Measurements from ENCODE around the gene SNX15.
"Not testable (repeated sequence)": the region's sequence is repeated elsewhere in the genome, so short reads cannot be mapped to it uniquely, and the experiment has no call there.

Gene SNX15, protein sequence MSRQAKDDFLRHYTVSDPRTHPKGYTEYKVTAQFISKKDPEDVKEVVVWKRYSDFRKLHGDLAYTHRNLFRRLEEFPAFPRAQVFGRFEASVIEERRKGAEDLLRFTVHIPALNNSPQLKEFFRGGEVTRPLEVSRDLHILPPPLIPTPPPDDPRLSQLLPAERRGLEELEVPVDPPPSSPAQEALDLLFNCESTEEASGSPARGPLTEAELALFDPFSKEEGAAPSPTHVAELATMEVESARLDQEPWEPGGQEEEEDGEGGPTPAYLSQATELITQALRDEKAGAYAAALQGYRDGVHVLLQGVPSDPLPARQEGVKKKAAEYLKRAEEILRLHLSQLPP

DNA sequence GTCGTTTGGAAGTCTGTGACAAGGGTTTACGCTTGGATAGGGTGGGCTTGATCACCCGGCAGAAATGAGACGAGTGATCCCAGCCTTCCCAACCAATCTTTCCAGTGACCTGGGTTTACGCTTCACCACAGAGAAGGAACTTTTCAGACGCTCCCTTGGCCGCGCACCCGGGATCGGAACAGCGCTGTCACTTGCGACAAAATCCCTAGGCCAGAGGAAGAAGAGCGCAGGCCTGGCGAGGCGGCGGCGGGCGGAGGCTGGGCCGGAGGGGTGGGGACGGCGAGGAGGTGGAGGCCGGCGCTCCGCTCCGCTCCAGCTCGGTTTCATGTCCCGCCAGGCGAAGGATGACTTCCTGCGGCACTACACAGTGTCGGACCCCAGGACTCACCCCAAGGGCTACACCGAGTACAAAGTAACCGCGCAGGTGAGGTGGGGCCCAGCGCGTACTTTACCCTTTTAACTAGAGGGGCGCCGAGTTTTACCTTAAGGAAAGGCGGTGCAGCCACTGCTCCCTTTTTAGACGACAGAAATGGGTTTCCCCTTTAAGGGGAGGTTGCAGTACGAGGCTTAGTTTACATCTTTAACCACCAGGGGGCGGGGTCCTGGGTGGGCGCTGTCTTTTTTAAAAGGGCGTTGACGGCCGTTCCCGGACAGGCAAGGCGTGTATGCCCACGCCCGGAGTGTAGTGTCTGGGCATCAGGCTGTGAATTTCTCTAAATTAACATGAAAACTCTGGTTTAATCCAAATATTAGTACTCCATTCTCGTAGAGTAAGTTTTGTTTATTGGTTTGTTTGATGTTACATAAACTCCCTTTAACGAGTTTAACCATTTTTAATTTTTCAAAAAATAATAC, at the start of gene SNX15:
Gene SNX15, plus strand, starts transcription at position 227 of the 855 bp plus-strand sequence. Its CDS starts 99 bp downstream, at position 326.
- peak; percentile 94 for DNase-seq

DNA sequence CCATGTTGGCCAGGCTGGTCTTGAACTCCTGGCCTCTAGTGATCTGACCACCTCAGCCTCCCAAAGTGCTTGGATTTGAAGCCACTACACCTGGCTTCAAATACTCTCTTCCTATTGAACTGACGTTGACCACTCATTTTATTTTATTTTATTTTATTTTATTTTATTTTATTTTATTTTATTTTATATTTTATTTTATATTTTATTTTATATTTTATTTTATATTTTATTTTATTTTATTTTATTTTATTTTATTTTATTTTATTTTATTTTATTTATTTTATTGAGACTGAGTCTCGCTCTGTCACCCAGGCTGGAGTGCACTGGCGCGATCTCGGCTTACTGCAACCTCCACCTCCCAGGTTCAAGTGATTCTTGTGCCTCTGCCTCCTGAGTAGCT, 43.9 kb upstream of the SNX15 start:
- not testable (repeated sequence) for DNase-seq

DNA sequence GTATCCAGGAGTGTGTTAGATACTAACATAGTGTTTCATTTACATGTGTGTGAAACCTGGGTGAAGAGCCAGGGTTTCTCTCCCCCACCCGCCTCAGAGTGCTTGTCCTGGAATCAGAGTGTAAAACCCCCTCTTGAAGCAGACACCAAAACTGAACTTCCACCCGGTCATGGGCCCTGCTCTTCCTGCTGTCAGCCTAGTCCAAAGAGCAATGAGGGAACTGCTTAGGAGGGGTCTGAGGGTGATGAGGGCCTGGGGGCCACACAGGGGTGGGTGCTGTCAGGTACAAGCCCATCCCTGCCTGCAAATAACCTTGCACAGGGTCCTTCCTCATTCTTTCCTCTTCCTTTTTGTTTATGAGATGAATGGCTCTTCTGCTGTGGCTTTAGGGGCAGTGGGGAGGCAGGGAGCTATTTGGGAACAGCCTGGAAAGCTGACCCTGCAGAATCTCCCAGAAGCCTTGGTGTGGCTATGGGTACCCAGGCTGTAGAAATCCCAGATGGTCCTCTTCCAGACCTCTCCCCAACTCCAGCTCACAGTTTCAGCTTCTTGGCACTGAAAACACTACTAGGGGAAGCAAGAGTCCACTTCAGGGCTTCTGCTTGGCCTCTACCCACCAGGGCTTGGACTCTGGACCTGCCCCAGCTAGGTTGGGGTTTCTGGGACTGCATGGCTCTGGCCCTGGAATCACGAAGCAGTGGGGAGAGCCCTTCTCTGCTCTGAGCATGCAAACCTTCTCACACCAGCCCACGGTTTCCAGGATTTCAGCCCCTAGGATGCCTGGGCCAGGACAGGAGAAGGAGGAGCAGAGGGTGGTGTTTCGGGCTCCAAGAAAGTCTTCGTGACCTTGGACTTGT, 39.0 kb upstream of the SNX15 start:
- DNase-seq = no peak

DNA sequence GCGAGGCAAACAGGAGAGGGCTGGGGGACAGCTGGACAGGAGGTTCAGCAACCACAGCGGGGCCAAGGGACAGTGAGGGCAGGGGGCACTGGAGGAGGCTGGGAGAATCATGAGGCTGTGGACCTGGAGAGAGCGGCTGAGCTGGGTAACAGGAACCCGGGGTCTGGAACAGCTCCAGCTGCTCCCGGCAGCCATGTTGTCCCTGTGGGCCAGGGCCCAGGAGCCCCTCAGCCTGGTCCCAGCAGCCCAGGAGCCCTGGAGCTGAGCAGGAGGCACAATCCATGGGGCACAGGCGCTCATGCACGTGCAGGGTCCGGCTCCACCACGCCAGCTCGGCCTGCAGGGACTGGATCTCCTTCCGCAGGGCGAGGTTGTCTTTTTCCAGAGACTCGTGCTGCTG, 37.8 kb upstream of the SNX15 start:
- DNase-seq = no peak

DNA sequence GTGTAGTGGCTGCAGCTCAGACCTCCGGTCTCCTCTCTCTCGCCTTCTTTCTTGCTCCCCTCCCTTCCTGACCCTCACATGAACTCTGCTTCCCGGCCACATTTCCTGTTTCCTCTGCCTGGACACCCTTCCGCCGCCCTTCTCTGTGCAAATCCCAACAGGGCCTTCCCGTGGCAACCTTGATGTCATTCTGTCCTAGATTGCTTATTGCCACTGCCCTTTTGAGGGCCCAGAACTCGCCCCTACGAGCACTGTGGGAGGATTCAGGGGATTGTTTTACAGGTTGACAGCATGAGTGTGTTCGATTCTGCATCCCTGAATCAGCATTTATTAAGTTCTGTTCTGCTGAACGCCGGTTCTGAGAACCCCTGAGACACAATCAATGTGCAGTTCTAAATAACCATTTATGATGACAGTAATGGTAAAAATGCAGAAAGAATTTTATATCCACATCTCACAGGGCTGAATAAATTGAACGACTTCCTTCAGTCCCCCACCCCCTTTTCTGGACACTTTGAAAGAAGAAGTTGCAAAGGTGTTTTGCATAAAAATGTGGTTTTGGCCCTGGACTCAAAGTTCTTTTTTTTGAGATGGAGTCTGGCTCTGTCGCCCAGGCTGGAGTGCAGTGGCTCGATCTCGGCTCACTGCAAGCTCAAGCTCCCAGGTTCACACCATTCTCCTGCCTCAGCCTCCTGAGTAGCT, 36.9 kb upstream of the SNX15 start:
- DNase-seq = no peak

DNA sequence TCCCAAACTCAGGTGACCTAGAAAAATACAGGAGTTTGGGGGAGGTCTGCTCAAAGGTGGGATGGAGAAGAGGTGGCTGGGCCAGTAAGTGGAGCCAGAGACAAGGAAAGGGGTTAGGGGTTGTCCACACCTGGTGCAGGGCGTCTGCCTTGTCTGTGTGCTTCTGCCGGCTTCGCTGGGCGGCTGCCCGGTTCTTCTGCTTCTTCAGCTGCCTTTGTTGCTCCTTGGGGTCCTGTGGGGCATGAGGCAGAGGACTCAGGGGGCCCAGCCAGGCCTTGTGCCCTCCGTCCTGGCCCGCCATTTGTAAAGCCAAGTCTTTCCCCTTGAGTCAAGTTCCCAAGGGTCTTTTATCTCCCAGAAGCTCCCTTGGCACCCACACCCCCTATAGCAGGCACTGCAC, 32.9 kb upstream of the SNX15 start:
- DNase-seq = no peak

DNA sequence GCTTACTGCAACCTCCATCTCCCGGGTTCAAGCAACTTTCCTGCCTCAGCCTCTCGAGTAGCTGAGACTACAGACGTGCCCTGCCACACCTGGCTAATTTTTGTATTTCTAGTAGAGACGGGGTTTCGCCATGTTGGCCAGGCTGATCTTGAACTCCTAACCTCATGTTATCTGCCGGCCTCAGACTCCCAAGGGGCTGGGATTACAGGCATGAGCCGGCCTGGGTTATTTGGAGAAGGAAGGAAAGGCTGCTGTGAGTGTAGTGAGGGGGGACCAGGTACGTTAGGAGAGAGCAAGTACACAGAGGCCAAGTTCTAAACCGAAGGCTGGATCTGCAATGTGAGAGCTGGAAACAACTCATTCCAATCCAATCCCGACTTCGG, 30.9 kb upstream of the SNX15 start:
- DNase-seq = no peak

DNA sequence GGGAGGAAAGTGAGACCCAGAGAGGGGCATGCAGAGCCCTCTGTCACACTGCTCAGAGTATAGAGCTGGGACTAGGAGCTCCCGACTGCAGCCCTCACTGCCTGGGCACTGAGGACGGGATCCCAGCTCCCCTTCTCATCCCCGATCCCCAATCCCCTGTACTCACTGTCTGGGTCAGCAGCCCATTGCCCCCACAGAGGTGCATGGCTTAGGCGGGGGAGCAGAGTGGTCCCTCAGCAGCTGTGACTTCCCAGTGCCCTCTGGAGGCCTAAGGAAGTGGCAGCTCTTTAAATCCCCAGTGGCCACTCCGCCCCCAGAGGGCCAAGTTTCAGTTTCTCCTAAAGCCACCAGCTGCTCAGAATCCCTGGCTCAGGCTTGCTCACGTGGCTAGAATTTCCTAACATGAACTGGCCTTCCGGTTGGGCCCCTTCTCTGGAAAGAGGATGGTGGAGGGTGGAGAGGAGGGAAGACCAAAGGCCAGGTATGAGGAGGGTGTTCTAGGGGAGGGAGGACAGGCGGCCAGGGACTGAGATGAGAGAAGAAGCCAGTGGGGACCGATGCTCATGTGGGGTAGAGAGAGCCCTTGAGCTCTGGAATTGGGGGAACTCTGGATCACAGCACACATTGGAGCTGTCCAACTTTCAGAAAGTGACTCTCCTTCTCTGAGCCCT, 30.4 kb upstream of the SNX15 start, which contains the start of gene BATF2:
Gene BATF2, minus strand, starts transcription at position 262 of the 671 bp plus-strand sequence. Its CDS starts 57 bp downstream, at position 205.
- DNase-seq = no peak

DNA sequence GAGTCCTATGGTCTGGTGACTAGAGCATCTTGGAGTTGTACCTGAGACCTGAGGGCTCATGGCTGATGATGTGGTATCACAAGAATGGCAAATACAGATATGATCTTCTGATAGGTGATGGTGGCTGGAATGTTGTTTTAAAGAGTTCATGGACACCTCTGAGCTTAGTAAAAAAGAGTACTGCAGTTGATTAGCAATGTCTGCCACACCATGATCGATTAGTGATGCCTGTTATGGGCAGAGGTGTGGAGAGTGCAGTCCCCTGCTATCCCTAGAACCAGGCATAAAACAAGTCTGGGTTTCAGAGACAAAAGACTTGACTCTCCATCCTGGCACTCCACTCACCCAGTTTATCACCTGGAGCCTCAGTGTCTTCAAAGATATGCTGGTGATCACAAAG, 29.1 kb upstream of the SNX15 start:
- DNase-seq = no peak

DNA sequence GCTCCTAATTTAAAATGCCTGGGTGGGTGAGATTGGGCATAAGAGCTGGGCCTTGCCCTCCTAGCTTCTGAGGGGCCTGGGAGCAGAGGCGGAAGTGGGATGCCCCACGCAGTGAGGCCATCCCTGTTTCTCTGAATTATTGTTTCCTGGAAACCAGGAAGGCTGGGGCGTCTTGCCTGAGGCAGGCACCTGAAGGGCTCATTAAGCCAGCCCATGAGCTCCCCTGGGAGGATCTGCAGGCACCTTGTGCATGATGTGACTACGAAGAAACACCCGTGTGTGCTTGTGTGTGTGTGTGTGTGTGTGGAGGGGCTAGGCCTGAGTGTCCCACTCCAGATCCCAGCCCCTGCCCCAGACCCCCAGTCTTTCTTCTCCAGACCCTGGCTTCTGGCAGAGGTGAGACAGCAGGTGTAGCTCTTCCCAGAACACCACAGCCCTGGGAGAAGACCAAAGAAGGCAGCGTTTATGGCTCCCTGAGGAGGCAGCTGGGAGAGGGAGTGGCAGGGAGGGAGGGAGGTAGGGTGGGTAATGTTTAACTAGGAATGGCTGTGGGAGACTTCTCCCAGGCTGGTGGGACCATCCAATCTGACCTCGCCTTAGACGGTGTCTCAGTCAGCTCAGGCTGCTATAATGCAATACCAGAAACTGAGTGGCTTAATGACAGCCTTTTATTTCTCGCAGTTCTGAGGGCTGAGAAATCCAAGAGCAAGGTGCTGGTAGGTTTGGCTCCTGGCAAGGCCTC, 28.4 kb upstream of the SNX15 start:
- no peak for DNase-seq

DNA sequence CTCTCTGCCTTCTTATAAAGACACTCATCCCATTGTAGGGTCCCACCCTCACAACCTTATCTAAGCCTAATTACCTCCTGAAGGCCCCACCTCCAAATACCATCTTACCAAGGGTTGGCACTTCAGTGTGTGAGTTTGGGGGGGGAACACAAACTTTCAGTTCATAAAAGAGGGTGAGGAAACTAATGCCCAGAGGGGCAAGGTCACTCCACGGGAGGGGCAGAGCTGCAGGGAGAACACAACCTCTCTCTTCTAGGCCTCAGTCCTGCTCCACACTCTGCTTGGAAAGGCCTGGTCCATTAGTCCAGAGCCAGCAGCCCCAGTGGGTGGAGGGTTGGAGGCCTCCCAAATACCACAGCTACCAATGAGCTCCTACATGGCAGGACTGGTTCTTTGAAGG, 27.8 kb upstream of the SNX15 start:
- DNase-seq = no peak

DNA sequence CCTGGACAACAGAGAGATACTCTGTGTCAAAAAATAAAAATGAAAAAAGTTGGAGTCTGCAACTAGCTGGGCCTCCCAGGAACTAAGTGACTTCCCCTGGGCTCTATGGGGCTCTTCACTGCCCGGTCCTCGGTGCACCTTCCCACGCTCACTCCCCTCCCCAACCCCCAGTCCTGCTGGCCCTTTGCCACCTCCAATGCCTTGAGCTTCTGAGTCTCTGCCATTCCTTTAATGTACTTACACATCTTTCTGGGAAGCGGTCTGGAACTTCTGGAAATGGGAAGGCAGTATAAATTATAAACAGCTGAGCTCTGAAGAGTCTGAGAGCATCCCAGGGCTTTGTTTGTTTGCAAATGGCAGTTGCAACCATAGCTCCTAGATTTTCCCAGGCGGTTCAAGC, 24.5 kb upstream of the SNX15 start:
- no peak for DNase-seq

DNA sequence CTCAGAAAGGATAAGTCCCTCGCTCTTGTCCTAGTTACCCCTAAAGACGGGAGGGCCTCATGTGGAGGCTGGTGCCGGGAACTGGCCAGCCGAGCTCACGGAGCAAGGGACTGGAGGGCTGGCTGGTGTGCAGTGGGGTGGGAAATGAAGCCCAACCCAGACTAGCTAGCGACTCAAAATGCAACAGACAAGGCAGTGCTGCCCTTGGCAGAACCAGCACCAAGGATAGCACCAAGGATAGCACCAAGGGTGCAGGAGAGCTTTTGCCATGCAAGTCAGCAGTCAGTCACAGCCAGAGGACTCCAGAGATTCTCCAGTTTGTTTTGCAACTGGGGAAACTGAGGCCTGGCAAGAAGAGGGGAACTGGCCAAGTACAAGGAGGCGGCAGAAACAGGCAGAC, 24.0 kb upstream of the SNX15 start:
- DNase-seq = no peak

DNA sequence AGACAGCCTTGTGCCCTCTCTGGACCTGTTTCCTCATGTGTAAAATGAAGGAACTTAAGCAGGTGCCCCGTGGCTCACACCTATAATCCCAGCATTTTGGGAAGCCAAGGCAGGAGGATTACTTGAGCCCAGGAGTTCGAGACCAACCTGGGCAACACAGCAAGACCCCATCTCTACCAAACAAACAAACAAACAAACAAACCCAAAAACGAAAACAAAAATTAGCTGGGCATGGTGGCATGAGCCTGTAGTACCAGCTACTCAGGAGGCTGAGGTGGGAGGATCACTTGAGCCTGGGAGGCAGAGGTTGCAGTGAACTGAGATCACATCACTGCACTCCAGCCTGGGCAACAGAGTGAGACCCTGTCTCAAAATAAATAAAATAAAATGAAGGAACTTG, 23.3 kb upstream of the SNX15 start:
- DNase-seq = not testable (repeated sequence)

DNA sequence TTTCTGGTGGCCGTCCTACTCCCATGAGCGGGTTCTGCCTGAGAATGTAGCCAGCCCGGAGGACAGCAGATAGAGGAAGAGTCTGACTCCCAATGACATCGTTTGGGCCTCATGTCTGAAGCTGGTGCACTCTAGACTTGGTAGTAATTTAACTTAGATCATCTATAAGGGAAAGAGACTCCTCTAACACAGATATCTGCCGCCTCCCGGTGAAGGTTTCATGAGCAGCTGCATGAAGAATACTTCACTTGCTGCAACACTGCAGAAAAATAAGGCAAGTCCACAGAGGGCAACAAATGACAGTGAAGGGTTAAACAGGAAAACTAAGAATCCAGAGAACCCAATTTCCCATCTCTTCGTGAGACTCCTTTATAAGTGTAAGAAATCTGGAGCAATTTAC, 19.2 kb upstream of the SNX15 start:
- no peak for DNase-seq

DNA sequence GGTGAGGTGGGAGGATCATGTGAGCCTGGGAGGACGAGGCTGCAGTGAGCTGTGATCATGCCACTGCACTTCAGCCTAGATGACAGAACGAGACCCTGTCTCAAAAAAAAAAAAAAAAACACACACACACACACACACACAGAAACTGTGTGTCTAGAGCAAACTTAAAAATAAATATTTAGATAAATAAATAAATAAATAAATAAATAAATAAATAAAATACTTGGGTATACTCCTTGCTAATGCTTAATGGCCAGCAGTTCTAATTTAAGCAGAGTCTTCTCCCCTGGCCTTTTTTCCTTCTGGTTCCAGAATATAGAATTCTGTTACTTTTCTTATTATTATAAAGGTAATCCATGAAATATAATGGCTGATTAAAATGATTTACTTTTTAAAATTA, 18.4 kb upstream of the SNX15 start:
- DNase-seq = no peak

DNA sequence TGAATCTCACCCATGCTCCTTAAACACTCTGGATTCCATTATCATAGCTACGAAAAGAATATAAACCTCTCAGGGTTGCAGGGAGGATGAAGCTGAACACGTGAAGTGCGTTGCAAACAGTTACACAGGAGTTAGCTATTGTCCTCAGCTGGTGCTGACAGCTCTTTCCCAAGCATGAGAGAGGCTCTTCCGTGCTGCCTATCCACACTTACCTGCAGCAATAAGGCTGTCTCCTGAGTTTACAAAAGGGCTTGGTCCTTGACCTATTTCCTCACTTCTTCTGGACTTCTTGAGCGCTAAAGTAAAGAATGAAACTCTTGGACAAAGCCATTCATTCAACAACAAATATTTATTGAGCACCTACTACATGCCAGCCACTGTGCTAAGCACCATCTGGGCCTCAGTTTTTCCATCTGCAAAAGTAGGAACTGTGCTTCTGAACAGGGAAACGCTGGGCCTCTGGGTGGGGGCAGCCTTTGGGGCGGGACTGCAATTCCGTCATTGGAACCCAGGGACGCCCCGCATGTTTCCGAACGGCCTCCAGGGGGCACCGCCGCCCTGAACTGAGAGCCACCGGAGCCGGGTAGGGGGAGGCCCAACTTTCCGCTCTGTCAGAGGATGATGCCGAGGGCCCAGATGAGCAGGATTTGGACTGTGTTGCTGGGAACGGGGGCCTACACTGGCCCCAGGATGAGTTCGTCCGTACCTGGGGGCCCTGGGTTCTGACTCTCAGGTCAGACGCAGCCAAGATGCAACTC, 13.9 kb upstream of the SNX15 start:
- peak; percentile 94 for DNase-seq

DNA sequence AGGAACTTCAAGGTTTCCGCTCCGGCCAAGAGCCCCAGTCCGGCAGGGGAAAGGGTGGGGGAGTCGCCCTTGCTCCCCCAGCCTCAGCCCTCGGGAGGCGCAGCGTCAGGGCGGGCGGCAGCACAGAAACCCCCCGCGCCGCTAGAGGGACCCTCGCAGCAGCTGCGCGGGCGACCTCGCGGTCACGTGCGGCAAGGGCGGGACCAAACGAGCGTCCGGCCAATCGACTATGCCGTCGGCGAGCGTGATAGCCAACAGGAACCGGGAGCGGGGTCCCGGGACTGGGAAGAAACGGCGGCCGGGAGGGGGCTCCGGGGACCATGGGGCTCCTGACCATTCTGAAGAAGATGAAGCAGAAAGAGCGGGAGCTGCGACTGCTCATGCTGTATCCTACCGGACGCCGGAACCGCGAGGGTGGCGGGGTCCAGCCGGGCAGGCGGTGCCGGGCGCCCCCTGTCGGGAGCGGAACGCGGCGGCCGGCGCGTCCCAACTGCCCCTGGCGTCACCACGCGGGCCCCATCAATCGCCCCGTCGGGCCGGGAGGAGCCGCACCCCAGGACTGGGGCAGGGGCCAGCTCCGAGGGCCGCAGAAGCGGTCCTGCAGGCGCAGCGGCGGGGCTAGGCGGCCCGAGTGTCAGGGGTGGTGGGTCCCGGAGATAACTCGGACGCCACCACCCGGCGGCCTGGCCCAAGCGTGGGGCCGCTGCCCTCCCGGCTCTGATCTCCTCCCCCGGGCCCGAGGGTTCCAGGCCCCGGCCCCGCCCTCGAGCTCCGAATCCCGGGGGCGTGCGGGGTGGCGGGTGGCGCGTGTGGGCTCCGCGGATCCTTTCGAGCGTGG, 13.1 kb upstream of the SNX15 start, which contains the start of gene ARL2:
Gene ARL2, plus strand, starts transcription at position 273 of the 838 bp plus-strand sequence. Its CDS starts 48 bp downstream, at position 321.
- DNase-seq = peak; percentile 88

DNA sequence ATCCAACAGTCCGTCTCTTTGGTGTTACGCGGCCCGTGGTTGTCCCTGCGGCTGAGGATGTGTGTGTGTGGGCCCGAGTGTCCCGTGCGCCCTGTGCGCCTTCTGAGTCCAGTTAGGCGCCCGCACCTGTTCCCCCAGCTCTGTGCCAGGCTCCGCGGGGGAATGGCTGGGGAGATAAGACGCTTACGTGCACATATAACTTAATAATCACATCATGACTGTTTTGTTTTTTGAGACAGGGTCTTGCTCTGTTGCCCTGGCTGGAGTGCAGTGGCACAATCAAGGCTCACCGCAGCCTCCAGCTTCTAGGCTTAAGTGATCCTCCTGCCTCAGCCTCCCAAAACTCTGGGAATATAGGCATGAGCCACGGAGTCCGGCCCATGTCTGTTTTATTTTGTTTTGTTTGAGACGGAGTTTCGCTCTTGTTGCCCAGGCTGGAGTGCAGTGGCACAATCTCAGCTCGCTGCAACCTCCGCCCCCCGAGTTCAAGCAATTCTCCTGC, 12.5 kb upstream of the SNX15 start:
- no peak for DNase-seq
